B cell (primary cell): ENCODE data around the gene DYRK1A. TPM values are rescaled to one million over a fixed set of nuclear protein-coding genes. Genes with fewer than 3 reads are reported as not detected.

Source experiments
- ATAC-seq: fragments of 200-7000 bp; cut with Tn5 transposase; one replicate; pipeline ENCODE4 v1.10.0; 2021; ENCODE audit warnings: low read depth, mild to moderate bottlenecking, moderate number of reproducible peaks, moderate library complexity
- CTCF ChIA-PET: fragments of 350-600 bp; sonication (Branson Sonifier 250); formaldehyde crosslinking; loops from one replicate; lab custom pipeline; 2021; ENCODE audit warnings: antibody characterized with exemption, inconsistent platforms; lab: Charles Lee
- POLR2A ChIA-PET: fragments of 350-600 bp; sonication (Branson Sonifier 250); formaldehyde crosslinking; loops from one replicate; lab custom pipeline; 2021; ENCODE audit warnings: antibody characterized with exemption; lab: Charles Lee
- DNase-seq: peaks from one replicate; pipeline ENCODE4 v3.0.0; 2013
- H2AFZ ChIP-seq: 2 replicates; pipeline ENCODE4 v1.6.1; 2012; ENCODE audit warnings: mild to moderate bottlenecking, low read depth, low read length; ENCODE audit not compliant: insufficient read depth, poor library complexity, severe bottlenecking
- H3K27ac ChIP-seq, 2 donors: 1 replicate in 1 of 2; 2 replicates in 1 of 2; pipeline ENCODE4 v1.5.1; 2012 to 2013; ENCODE audit warnings: low read length in 2 of 2, mild to moderate bottlenecking in 2 of 2, moderate library complexity in 1 of 2
- H3K27me3 ChIP-seq, 4 experiments: fragments of 200-600 bp in 1 of 4; sonication (generic) in 1 of 4; replicated peaks in 1 of 4; 1 replicate in 2 of 4; 2 replicates in 2 of 4; pipeline versions ENCODE4 v1.6.1 to v1.7.0; 2013 to 2016; ENCODE audit warnings: low read length in 3 of 4, mild to moderate bottlenecking in 2 of 4, mixed read lengths in 1 of 4, moderate library complexity in 1 of 4; ENCODE audit not compliant: insufficient read depth in 4 of 4, control insufficient read depth in 3 of 4; ENCODE audit errors: control extremely low read depth in 1 of 4
- H3K36me3 ChIP-seq, 2 experiments: replicated peaks in 1 of 2; 1 replicate in 1 of 2; 2 replicates in 1 of 2; pipeline versions ENCODE4 v1.6.1 to v1.7.1; 2013; ENCODE audit warnings: low read length in 1 of 2; ENCODE audit not compliant: insufficient read depth in 2 of 2, control insufficient read depth in 1 of 2; ENCODE audit errors: control extremely low read depth in 1 of 2, extremely low read depth in 1 of 2
- H3K4me1 ChIP-seq, 2 donors: fragments of 200-600 bp in 1 of 2; sonication (generic) in 1 of 2; 1 replicate in 1 of 2; 2 replicates in 1 of 2; pipeline versions ENCODE4 v1.5.1 to v1.6.1; 2013 to 2017; ENCODE audit warnings: low read length in 2 of 2; ENCODE audit not compliant: control insufficient read depth in 2 of 2, insufficient read depth in 2 of 2
- H3K4me2 ChIP-seq: replicated peaks from 2 replicates; pipeline ENCODE3; 2012; ENCODE audit warnings: mild to moderate bottlenecking, low read depth, low read length; ENCODE audit not compliant: poor library complexity, severe bottlenecking
- H3K4me3 ChIP-seq, 5 experiments: fragments of 200-600 bp in 1 of 5; sonication (generic) in 1 of 5; 1 replicate in 3 of 5; 2 replicates in 2 of 5; pipeline versions ENCODE4 v1.5.1 to v1.7.0; 2011 to 2016; ENCODE audit warnings: low read length in 4 of 5, mild to moderate bottlenecking in 4 of 5, low read depth in 2 of 5, control low read depth in 1 of 5, moderate library complexity in 1 of 5; ENCODE audit not compliant: insufficient read depth in 1 of 5; ENCODE audit errors: control extremely low read depth in 1 of 5, extremely low read depth in 1 of 5
- H3K79me2 ChIP-seq: fragments of 200-600 bp; sonication (generic); one replicate; pipeline ENCODE4 v1.6.0; 2016; ENCODE audit warnings: low read length; ENCODE audit not compliant: control insufficient read depth, insufficient read depth
- H3K9ac ChIP-seq: fragments of 200-600 bp; sonication (generic); 2 replicates; pipeline ENCODE4 v1.6.1; 2017; ENCODE audit warnings: mild to moderate bottlenecking, low read length, moderate library complexity
- H3K9me3 ChIP-seq, 3 donors: one replicate each; pipeline versions ENCODE4 v1.6.1 to v1.7.1; 2013; ENCODE audit warnings: low read length in 2 of 3; ENCODE audit not compliant: control insufficient read depth in 2 of 3, insufficient read depth in 1 of 3; ENCODE audit errors: control extremely low read depth in 1 of 3
- H4K20me1 ChIP-seq: 2 replicates; pipeline ENCODE4 v1.6.0; 2012; ENCODE audit warnings: mild to moderate bottlenecking, low read length; ENCODE audit not compliant: insufficient read depth, control insufficient read depth, poor library complexity, severe bottlenecking
- H3K27ac Mint-ChIP-seq: one replicate; pipeline ENCODE4 v1.8.0; 2021; ENCODE audit warnings: mixed read lengths
- H3K27me3 Mint-ChIP-seq: one replicate; pipeline ENCODE4 v1.8.0; 2021; ENCODE audit warnings: mixed read lengths
- H3K4me1 Mint-ChIP-seq: one replicate; pipeline ENCODE4 v1.8.0; 2021; ENCODE audit warnings: mixed read lengths
- H3K4me3 Mint-ChIP-seq: one replicate; pipeline ENCODE4 v1.8.0; 2021; ENCODE audit warnings: mixed read lengths
- H3K9me3 Mint-ChIP-seq: one replicate; pipeline ENCODE4 v1.8.0; 2022; ENCODE audit warnings: mixed read lengths; ENCODE audit not compliant: insufficient read depth
- CTCF ChIP-seq: fragments of 200-600 bp; IDR thresholded peaks from one replicate; pipeline ENCODE4 v1.8.0; 2022; ENCODE audit warnings: antibody characterized with exemption, mild to moderate bottlenecking
- EZH2 ChIP-seq: IDR thresholded peaks from 2 replicates; pipeline ENCODE4 v1.6.1; 2012; ENCODE audit warnings: borderline replicate concordance, low read depth, mild to moderate bottlenecking, moderate library complexity, low read length; ENCODE audit not compliant: insufficient read depth, poor library complexity, severe bottlenecking
- WGBS: methylation state at CpG from one replicate; pipeline ENCODE4 v1.1.5; 2013; ENCODE audit warnings: missing lambda C conversion rate; ENCODE audit not compliant: insufficient coverage; 5-methylcytosine and 5-hydroxymethylcytosine counted together
- intact Hi-C: fragments of 100-400 bp; cut with micrococcal nuclease; formaldehyde crosslinking; loops from one replicate; pipeline ENCODE4 v1.10.0; 2022
- polyA plus RNA-seq: library from polyadenylated mRNA; depleted of rRNA; stranded (reverse); fragments of >200 nt; gene quantifications from 2 replicates; pipeline ENCODE4 v1.2.3, GENCODE V29; 2012
- total RNA-seq, 2 donors: library from RNA; stranded (reverse); fragments of 120-200 nt in 1 of 2; gene quantifications; 1 replicate in 1 of 2; 2 replicates in 1 of 2; pipeline versions ENCODE4 v1.2.3 to v1.2.4, GENCODE V29; 2013 to 2022

Gene DYRK1A
- total and polyA plus RNA-seq, 2 donors (not counting 1 experiment from before 2014, with no cell fraction given): 46.6 to 147 TPM

GRCh38 chr21:37507716-37508115, 141.1 kb downstream of the DYRK1A start:
- intact Hi-C loops: no loop called here
- H3K79me2 ChIP-seq: peaks cover 31% of the 10 kb centered on the region
- 81% methylated on average over 3 of the region's 3 CpGs for WGBS
- DNase-seq (no peak), ATAC-seq (no peak)
- CTCF ChIA-PET: no interaction called here
- peaks cover 31% of the 10 kb centered on the region for H4K20me1 ChIP-seq
- H3K4me1 ChIP-seq: no peaks in the 10 kb centered on the region
- Mint-ChIP-seq H3K27me3 (no peaks in the 10 kb centered on the region), H3K27ac (no peak overlapping the region), H3K4me1 (peaks cover 11% of the 10 kb centered on the region), H3K9me3 (no peaks in the 10 kb centered on the region), H3K4me3 (no peak overlapping the region)
- no peak for TF ChIP-seq CTCF
- TF ChIP-seq EZH2: no peak
- no peak overlapping the region for H3K4me2 ChIP-seq
- no peaks in the 10 kb centered on the region for H3K27me3 ChIP-seq
- H3K9ac ChIP-seq: no peak overlapping the region
- H3K36me3 ChIP-seq: peaks cover 10 to 96% of the 10 kb centered on the region in 2 experiments
- no peaks in the 10 kb centered on the region for H3K9me3 ChIP-seq
- H2AFZ ChIP-seq: no peak overlapping the region
- no peak overlapping the region for H3K4me3 ChIP-seq
- H3K27ac ChIP-seq: peak overlapping the region in 1 of 2 donors; percentile 39
- POLR2A ChIA-PET: no interaction called here

GRCh38 chr21:37508341-37508740, 141.8 kb downstream of the DYRK1A start:
- Histone ChIP-seq H3K9ac (no peak overlapping the region), H3K9me3 (no peaks in the 10 kb centered on the region), H3K4me1 (no peaks in the 10 kb centered on the region), H3K4me2 (no peak overlapping the region), H3K79me2 (peaks cover 25% of the 10 kb centered on the region), H3K4me3 (no peak overlapping the region), H4K20me1 (peaks cover 24% of the 10 kb centered on the region), H3K36me3 (peaks cover 12 to 98% of the 10 kb centered on the region in 2 experiments), H3K27ac (no peak overlapping the region), H2AFZ (no peak overlapping the region), H3K27me3 (no peaks in the 10 kb centered on the region)
- intact Hi-C loops: no loop called here
- no peak overlapping the region for H3K27ac Mint-ChIP-seq
- H3K27me3 Mint-ChIP-seq: no peaks in the 10 kb centered on the region
- H3K4me3 Mint-ChIP-seq: no peak overlapping the region
- ATAC-seq (no peak), DNase-seq (no peak)
- TF ChIP-seq CTCF: no peak
- TF ChIP-seq EZH2: no peak
- ChIA-PET POLR2A (no interaction called here), CTCF (no interaction called here)
- peaks cover 13% of the 10 kb centered on the region for H3K4me1 Mint-ChIP-seq
- 91% methylated on average over 7 of the region's 10 CpGs for WGBS
- no peaks in the 10 kb centered on the region for H3K9me3 Mint-ChIP-seq
